ENCODE data around the gene SBK3.
"Not testable (repeated sequence)": the region's sequence is repeated elsewhere in the genome, so short reads cannot be mapped to it uniquely, and the experiment has no call there.

SBK3 gene

DNA sequence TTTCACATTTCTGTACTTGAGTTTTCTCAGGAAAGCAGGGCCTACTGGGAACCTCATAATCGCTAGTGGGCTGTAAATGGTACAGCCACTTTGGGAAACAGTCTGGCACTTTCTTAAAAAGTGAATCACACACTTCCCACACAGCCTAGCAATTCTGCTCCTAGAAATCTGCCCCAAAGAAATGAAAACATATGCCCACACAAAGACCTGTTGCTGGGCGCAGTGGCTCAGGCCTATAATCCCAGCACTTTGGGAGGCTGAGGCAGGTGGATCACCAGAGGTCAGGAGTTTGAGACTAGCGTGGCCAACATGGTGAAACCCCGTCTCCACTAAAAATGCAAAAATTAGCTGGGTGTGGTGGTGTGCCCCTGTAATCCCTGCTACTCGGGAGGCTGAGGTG lies 24.1 kb upstream of the SBK3 start:
- not testable (repeated sequence) for H3K9me3 ChIP-seq (ENCODE audit: control insufficient read depth, insufficient read depth, low read length); H3K27me3 ChIP-seq (ENCODE audit: control insufficient read depth, insufficient read depth, low read length); H3K9ac ChIP-seq (ENCODE audit: low read depth, low read length); H3K36me3 ChIP-seq (ENCODE audit: control insufficient read depth, insufficient read depth, low read length); H3K4me1 ChIP-seq (ENCODE audit: control insufficient read depth, insufficient read depth, low read length); H3K27ac ChIP-seq (ENCODE audit: low read depth, low read length); H3K4me3 ChIP-seq (ENCODE audit: low read depth, low read length)

DNA sequence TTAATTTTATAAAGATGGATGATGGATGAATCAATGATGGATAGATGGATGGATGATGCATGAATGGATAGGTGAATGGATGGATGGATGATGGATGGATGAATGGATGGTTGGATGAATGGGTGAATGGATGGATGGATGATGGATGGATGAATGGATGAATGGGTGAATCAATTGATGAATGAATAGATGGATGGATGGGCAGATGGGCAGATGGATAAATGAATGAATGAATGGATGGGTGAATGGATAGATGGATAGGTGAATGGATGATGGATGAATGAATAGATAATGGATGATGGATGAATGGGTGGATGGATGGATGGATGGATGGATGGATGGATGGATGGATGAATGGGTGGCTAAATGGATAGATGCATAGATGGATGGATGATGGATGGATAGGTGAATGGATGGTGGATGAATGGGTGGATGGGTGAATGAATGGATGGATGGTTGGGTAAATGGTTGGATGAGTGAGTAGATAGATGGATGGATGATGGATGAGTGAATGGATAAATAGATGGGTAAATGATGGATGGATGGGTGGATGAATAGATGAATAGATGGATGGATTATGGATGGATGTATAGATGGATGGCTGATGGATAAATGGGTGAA lies 22.5 kb upstream of the SBK3 start:
- Histone ChIP-seq H3K27me3 (ENCODE audit: control insufficient read depth, insufficient read depth, low read length) (no peaks in the 10 kb centered on the region; the same call in 1 of the 2 replicates), H3K4me1 (ENCODE audit: control insufficient read depth, insufficient read depth, low read length) (no peaks in the 10 kb centered on the region), H3K4me3 (ENCODE audit: low read depth, low read length) (no peak overlapping the region), H3K9me3 (ENCODE audit: control insufficient read depth, insufficient read depth, low read length) (no peaks in the 10 kb centered on the region), H3K9ac (ENCODE audit: low read depth, low read length) (no peak overlapping the region), H3K27ac (ENCODE audit: low read depth, low read length) (no peak overlapping the region), H3K36me3 (ENCODE audit: control insufficient read depth, insufficient read depth, low read length) (no peaks in the 10 kb centered on the region)

DNA sequence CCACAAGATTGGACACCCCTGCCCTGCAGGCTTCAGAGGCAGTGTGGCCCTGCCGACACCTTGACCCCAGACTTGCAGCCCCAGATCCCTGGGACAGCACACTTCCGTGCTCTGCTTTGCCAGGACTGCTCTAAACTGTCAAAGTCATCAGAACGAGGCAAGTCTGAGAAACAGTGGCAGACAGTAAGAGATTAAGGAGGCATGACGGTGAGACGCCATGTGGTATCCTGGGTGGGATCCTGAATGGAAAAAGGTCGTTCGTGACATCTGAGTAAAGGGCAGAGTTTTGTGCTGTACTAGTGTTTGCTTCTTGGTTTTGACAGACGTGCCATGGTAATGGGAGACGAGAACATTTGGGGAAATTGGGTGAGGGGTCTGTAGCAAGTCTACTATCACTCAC lies 21.5 kb upstream of the SBK3 start:
- Histone ChIP-seq H3K4me1 (ENCODE audit: control insufficient read depth, insufficient read depth, low read length) (no peaks in the 10 kb centered on the region), H3K9ac (ENCODE audit: low read depth, low read length) (no peak overlapping the region), H3K27ac (ENCODE audit: low read depth, low read length) (no peak overlapping the region)

DNA sequence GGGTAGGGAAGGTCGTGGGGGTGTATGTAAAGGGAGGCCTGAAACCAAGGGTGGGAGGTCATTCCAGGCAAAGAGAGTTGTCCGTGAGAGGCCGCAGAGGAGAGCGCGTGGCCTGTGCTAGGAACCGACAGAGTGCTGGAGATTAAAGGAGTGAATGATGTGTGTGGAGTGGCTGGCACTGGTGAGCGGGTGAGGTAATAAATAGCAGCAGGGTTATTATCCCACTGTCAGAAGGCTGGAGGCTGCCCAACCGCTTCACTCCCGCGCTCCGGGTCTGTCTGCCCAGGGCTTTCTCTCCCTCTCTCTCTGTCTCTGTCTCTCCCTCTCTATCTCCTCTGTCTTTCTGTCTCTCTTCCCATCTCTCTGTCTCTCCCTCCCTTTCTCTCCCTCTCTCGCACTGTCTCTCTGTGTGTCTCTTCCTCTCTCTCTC lies 17.9 kb upstream of the SBK3 start:
- H3K4me1 ChIP-seq (ENCODE audit: control insufficient read depth, insufficient read depth, low read length) = no peaks in the 10 kb centered on the region
- H3K9me3 ChIP-seq (ENCODE audit: control insufficient read depth, insufficient read depth, low read length) = no peaks in the 10 kb centered on the region
- H3K4me3 ChIP-seq (ENCODE audit: low read depth, low read length) = no peak overlapping the region
- no peak overlapping the region for H3K27ac ChIP-seq (ENCODE audit: low read depth, low read length)
- H3K36me3 ChIP-seq (ENCODE audit: control insufficient read depth, insufficient read depth, low read length) = no peaks in the 10 kb centered on the region
- H3K27me3 ChIP-seq (ENCODE audit: control insufficient read depth, insufficient read depth, low read length) = no peaks in the 10 kb centered on the region; the same call in 1 of the 2 replicates
- H3K9ac ChIP-seq (ENCODE audit: low read depth, low read length) = no peak overlapping the region

More for the DNA sequence above, 21.5 kb upstream of the SBK3 start:
- H3K4me3 ChIP-seq (ENCODE audit: low read depth, low read length) = no peak overlapping the region
- no peaks in the 10 kb centered on the region for H3K36me3 ChIP-seq (ENCODE audit: control insufficient read depth, insufficient read depth, low read length)
- H3K9me3 ChIP-seq (ENCODE audit: control insufficient read depth, insufficient read depth, low read length) = no peaks in the 10 kb centered on the region
- H3K27me3 ChIP-seq (ENCODE audit: control insufficient read depth, insufficient read depth, low read length) = no peaks in the 10 kb centered on the region; the same call in 1 of the 2 replicates

DNA sequence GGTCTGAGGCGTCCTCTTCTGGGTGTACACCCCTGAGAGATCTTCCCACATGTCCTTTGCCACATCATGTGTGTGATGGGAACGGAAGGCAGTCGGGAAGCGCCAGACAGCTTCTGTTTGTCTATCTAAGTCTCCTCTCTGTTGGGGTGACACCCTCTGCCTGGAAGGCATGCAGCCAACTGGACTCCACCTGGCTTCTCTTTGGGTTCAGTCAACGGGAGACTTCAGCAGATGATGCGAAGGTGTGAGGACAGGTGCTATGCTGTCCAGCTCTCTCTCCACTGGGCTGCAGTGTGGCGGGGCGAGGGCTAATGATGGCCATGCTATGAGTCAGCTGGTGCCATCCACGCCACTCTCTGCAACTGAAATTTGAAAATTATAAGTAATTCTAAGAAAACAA lies 14.3 kb upstream of the SBK3 start:
- H3K36me3 ChIP-seq (ENCODE audit: control insufficient read depth, insufficient read depth, low read length) = no peaks in the 10 kb centered on the region
- H3K9me3 ChIP-seq (ENCODE audit: control insufficient read depth, insufficient read depth, low read length) = no peaks in the 10 kb centered on the region
- no peaks in the 10 kb centered on the region for H3K27me3 ChIP-seq (ENCODE audit: control insufficient read depth, insufficient read depth, low read length)
- no peak overlapping the region for H3K4me3 ChIP-seq (ENCODE audit: low read depth, low read length)
- H3K4me1 ChIP-seq (ENCODE audit: control insufficient read depth, insufficient read depth, low read length) = no peaks in the 10 kb centered on the region
- H3K9ac ChIP-seq (ENCODE audit: low read depth, low read length) = no peak overlapping the region
- H3K27ac ChIP-seq (ENCODE audit: low read depth, low read length) = no peak overlapping the region

DNA sequence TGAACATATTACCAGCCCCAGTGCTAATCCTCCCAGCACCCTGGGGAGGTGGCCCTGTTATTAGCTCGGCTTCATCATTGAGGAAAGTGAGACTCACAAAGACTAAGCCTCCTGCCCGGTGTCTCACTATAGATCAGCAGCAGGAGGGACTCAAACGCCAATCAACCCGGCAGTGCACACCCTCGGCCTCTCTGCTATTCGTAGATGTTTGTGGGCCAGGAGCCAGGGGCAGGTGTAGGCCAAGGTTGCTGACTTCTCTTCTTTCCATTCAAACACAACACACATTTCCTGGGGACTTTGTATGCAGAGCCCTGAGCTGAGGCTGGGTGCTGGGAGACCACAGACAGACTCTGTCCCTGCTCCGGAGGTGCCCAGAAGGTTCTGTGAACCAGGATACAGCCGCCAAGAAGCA lies 9.4 kb upstream of the SBK3 start:
- Histone ChIP-seq H3K27ac (ENCODE audit: low read depth, low read length) (no peak overlapping the region), H3K4me1 (ENCODE audit: control insufficient read depth, insufficient read depth, low read length) (peaks cover 18% of the 10 kb centered on the region)

DNA sequence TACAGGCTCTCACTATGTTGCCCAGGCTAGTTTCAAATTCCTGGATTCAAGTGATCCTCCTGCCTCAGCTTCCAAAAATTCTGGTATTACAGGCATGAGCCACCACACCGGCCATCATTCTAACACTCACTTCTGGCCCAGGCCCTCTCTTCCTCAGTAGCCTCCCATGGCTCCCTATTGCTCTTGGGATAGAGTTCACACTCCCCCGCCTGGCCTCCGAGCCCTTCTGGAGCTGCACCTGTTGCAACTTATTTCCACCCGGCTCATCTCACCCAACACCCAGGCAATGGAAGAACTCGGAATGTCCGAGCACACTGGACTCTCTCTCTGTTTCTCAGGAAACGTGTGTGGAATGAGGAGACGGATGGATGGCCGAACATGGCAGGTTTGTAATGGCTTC lies 9.0 kb upstream of the SBK3 start:
- Histone ChIP-seq H3K4me1 (ENCODE audit: control insufficient read depth, insufficient read depth, low read length) (peaks cover 22% of the 10 kb centered on the region), H3K36me3 (ENCODE audit: control insufficient read depth, insufficient read depth, low read length) (no peaks in the 10 kb centered on the region), H3K4me3 (ENCODE audit: low read depth, low read length) (no peak overlapping the region), H3K9me3 (ENCODE audit: control insufficient read depth, insufficient read depth, low read length) (no peaks in the 10 kb centered on the region), H3K9ac (ENCODE audit: low read depth, low read length) (no peak overlapping the region), H3K27ac (ENCODE audit: low read depth, low read length) (no peak overlapping the region), H3K27me3 (ENCODE audit: control insufficient read depth, insufficient read depth, low read length) (no peaks in the 10 kb centered on the region)

More for the DNA sequence above, 9.4 kb upstream of the SBK3 start:
- Histone ChIP-seq H3K9ac (ENCODE audit: low read depth, low read length) (no peak overlapping the region), H3K4me3 (ENCODE audit: low read depth, low read length) (no peak overlapping the region), H3K9me3 (ENCODE audit: control insufficient read depth, insufficient read depth, low read length) (no peaks in the 10 kb centered on the region), H3K27me3 (ENCODE audit: control insufficient read depth, insufficient read depth, low read length) (no peaks in the 10 kb centered on the region), H3K36me3 (ENCODE audit: control insufficient read depth, insufficient read depth, low read length) (no peaks in the 10 kb centered on the region)

DNA sequence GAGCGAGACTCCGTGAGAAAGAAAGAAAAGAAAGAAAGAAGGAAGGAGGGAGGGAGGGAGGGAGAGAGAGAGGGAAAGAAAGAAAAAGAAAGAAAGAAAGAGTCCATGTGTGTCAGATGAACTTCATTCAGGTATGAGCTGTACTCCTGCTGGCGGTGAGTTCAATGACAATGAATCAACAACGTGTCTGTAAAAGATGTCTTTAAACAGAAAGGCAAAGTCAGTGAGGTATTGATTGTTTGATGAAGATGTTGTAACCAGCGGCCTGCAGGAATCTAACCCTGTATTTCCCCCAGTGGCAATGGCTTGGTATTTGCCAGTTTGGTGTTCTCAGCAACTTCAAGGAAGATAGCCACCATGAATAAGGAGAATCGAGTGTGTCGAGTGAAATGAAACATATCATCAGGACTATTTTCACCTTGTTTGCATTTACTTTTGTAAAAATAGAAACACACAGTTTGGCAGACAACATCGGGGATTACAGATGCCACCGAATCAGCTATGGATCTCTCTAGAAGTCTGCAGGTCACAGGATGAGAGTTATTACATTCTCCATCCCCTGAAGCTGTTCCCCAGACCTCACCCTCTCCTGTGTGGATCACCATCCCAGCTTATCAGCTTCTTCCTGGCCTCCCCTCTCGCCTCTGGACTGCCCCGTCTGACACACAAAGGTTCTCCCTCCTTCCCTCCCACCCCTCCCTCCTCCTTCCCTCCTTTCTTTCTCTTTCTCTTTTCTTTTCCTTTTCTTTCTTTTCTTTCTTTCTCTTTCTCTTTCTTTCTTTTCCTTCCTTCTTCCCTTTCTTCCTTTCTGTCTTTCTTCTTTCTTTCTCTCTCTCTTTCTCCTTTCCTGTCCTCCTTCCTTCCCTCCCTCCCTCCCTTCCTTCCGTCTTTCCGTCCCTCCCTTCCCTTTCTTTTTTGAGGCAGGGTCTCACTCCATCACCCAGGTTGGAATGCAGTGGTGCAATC lies 8.2 kb upstream of the SBK3 start:
- no peaks in the 10 kb centered on the region for H3K9me3 ChIP-seq (ENCODE audit: control insufficient read depth, insufficient read depth, low read length)
- peaks cover 22% of the 10 kb centered on the region for H3K4me1 ChIP-seq (ENCODE audit: control insufficient read depth, insufficient read depth, low read length)
- no peaks in the 10 kb centered on the region for H3K27me3 ChIP-seq (ENCODE audit: control insufficient read depth, insufficient read depth, low read length)
- H3K36me3 ChIP-seq (ENCODE audit: control insufficient read depth, insufficient read depth, low read length) = no peaks in the 10 kb centered on the region
- H3K9ac ChIP-seq (ENCODE audit: low read depth, low read length) = no peak overlapping the region
- no peak overlapping the region for H3K27ac ChIP-seq (ENCODE audit: low read depth, low read length)
- H3K4me3 ChIP-seq (ENCODE audit: low read depth, low read length) = no peak overlapping the region

DNA sequence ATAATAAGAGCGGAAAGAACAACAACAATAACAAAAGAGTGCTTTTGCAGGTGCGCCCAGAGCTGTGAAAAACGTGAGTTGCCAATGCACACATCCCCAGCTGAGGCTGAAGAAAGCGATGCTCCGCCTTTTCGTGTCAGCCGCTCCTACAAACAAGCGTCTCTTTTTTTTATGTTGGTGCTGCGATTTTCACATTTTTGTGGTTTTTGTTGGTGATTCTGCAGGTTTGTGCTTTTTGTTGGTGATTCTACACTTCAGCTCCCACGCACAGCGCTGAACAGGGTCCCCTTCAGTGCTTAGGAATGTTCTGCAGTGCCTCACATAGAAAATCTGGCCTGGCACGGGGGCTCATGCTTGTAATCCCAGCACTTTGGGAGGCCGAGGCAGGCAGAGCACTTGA lies 7.3 kb upstream of the SBK3 start:
- H3K4me3 ChIP-seq (ENCODE audit: low read depth, low read length) = no peak overlapping the region
- H3K27ac ChIP-seq (ENCODE audit: low read depth, low read length) = no peak overlapping the region
- H3K36me3 ChIP-seq (ENCODE audit: control insufficient read depth, insufficient read depth, low read length) = no peaks in the 10 kb centered on the region
- H3K9me3 ChIP-seq (ENCODE audit: control insufficient read depth, insufficient read depth, low read length) = no peaks in the 10 kb centered on the region
- no peaks in the 10 kb centered on the region for H3K27me3 ChIP-seq (ENCODE audit: control insufficient read depth, insufficient read depth, low read length)
- peaks cover 22% of the 10 kb centered on the region for H3K4me1 ChIP-seq (ENCODE audit: control insufficient read depth, insufficient read depth, low read length)
- H3K9ac ChIP-seq (ENCODE audit: low read depth, low read length) = no peak overlapping the region

DNA sequence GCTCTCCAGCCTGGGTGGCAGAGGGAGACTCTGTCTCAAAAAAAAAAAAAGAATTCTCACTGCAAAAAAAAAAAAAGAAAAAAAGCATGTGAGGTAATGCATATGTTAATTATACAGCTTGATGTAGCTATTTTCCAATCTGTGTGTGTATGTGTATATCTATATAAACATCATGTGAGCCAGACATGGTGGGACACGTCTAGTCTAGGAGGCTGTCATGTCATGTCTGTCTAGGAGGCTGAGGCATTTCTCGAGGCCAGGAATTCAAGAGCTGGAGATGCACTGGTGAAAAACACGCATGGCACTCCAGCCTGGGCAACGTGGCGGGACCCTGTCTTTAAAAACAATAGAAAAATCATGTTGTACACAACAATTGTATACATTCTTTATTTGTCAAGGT lies 6.9 kb upstream of the SBK3 start:
- no peak overlapping the region for H3K4me3 ChIP-seq (ENCODE audit: low read depth, low read length)
- H3K4me1 ChIP-seq (ENCODE audit: control insufficient read depth, insufficient read depth, low read length) = peaks cover 24% of the 10 kb centered on the region
- H3K9me3 ChIP-seq (ENCODE audit: control insufficient read depth, insufficient read depth, low read length) = no peaks in the 10 kb centered on the region
- H3K9ac ChIP-seq (ENCODE audit: low read depth, low read length) = no peak overlapping the region
- no peaks in the 10 kb centered on the region for H3K36me3 ChIP-seq (ENCODE audit: control insufficient read depth, insufficient read depth, low read length)
- no peaks in the 10 kb centered on the region for H3K27me3 ChIP-seq (ENCODE audit: control insufficient read depth, insufficient read depth, low read length)
- H3K27ac ChIP-seq (ENCODE audit: low read depth, low read length) = no peak overlapping the region

DNA sequence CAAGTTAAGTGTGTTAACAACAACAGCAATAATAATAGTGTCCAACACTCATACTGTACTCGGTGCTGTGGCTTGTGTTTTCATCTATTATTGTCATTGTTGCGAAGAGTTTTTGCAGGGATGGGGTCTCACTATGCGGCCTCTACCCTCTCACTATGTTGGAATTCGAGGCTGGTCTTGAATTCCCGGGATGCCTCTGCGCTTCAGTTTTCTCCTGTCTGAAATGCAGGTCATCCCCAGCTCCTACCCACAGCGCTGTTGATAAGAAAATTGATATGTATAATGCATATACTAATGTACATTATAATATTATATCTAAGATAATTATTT lies 4.9 kb upstream of the SBK3 start:
- Histone ChIP-seq H3K36me3 (ENCODE audit: control insufficient read depth, insufficient read depth, low read length) (no peaks in the 10 kb centered on the region), H3K4me1 (ENCODE audit: control insufficient read depth, insufficient read depth, low read length) (peaks cover 26% of the 10 kb centered on the region), H3K9ac (ENCODE audit: low read depth, low read length) (peak overlapping the region; percentile 58), H3K4me3 (ENCODE audit: low read depth, low read length) (peak overlapping the region; percentile 59), H3K27me3 (ENCODE audit: control insufficient read depth, insufficient read depth, low read length) (no peaks in the 10 kb centered on the region), H3K27ac (ENCODE audit: low read depth, low read length) (peak overlapping the region; percentile 52), H3K9me3 (ENCODE audit: control insufficient read depth, insufficient read depth, low read length) (no peaks in the 10 kb centered on the region)

Data from HUES48 (cell line).